Endometrial microvascular endothelial cells (primary cell): Measurements from ENCODE around the gene GGNBP2. TPM values are rescaled to one million over a fixed set of nuclear protein-coding genes. Genes with fewer than 3 reads are reported as not detected.

Experiments used
- in situ Hi-C: cut with HindIII; loops from 2 replicates; pipeline ENCODE4 v1.10.0; 2017; ENCODE audit warnings: low sequenced_read_pairs, low pct_unique_long_range_greater_than_20kb; ENCODE audit errors: inconsistent ontology term
- total RNA-seq: library from RNA; depleted of rRNA; stranded (reverse); fragments of >200 nt; gene quantifications from one replicate; pipeline ENCODE4 v1.2.3, GENCODE V29; 2015; ENCODE audit errors: inconsistent ontology term

GGNBP2 gene
- total RNA-seq, 1 donor from 2014 or later = 19.8 TPM

DNA sequence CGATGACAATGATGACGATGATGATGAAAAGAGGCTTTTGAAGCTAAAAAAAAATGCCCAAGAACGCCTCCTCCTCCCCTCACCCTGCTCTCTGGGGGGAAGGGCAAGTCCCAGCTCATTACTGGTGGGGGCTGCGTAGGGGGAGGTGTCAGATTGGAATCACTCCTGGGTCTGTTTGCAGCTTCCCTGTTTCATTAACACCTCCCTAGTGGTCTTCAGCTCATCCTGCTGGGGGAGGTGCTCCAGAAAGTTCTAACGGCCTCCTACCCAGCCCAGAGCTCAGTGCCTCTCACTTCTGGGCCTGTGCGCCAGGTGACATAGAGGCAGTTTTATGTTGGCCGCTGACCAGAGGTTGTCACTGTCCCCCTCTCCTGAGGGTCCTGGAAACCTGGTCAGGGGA, 69.4 kb downstream of the GGNBP2 start:
- in situ Hi-C loops = no loop called here

GRCh38 chr17:36614933-36615332, 70.2 kb downstream of the GGNBP2 start:
- in situ Hi-C loops = no loop called here

DNA sequence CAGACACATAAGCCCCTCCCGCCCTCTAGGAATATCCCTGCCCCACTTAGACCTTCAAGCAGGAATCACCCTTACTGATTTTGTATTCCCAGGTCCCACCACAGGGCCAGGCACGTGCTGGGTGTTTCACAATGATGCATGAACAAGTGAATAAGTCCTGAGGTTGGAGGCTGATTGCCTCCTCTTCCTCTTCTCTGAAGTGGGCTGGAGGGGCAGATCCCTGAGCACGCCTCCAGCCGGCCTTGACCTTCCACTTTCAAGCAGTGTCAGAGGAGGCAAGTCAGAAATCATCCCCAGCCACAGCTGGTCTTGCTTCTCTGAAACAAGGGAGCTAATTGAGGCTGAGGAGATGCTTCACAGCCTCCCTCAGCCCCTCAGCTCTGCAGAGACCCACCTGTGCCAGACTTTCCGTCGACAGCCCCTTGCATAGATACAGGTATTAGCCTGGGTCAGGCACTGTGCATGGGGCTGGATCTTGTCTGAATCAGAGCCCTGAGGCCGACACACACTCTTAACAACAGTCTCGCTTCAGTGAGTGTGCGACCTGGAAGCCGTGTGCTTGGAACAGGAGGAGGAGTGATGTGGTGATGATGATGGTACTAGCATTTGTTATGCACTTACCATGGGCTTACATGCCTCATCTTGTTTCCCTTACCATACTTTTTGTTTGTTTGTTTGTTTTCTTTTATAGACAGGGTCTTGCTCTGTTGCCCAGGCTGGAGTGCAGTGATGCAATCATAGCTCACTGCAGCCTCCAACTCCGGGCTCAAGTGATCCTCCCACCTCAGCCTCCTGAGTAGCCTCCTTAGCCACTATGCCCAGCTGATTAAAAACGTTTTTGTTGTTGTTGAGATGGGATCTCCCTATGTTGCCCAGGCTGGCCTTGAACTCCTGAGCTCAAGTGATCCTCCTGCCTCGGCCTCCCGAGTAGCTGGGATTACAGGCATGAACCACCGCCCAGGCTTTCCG, 71.6 kb downstream of the GGNBP2 start:
- in situ Hi-C loops = no loop called here

- in situ Hi-C loops = no loop called here
Measured at GRCh38 chr17:36617773-36618172, 73.1 kb downstream of the GGNBP2 start.

DNA sequence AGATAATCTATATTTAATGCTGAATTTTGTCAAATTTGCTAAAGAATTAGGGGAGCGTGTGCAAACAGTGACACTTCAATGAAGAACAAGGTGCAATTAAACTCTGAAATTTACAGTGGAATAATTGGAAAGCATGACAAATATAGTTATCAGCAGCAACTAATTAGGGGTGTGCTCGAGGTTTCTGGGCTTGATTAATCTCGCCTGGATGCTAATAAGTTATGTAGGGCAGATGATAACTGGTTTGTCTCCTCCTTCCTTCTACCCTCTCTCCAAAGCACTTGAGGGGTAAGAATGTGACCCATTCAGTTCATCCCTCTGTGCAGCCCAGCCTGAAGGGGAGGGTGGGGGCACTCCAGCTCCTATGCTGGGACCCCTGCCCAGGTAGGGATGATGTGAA, 78.6 kb downstream of the GGNBP2 start:
- in situ Hi-C loops = no loop called here

- in situ Hi-C loops = no loop called here
Measured at GRCh38 chr17:36625188-36625587, 80.5 kb downstream of the GGNBP2 start.

GRCh38 chr17:36627101-36627500, 82.4 kb downstream of the GGNBP2 start:
- in situ Hi-C loops = no loop called here

GRCh38 chr17:36628576-36628975, 83.9 kb downstream of the GGNBP2 start:
- in situ Hi-C loops = no loop called here

DNA sequence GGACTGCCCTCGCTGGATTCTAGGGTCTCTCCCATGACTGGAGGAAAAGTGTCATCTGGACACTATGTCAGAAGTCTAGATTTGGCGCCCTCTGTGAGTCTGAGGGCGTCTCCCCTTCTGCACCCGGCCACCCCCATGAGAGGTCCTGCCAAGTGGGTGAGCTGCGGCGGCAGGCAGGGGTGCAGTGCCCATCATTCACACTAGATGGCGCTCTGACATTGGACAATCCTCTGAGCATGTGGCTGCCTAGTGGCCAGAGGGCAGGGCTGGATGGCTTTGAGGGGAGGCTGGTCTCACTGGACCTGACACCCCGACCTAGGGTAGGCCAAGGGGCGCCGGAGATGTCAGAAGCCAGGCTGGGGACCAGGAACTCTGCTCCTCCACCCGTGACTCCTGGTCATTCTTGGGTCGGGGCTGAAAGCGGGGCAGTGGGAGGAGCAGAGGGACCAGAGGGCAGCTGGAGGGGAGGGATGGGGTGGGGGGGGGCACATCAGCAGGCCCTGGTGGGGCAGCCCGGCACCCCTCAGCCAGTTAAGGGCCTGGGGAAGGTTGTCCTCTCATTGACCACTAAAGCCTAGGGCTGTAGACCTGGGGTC, 84.6 kb downstream of the GGNBP2 start:
- in situ Hi-C loops = no loop called here

DNA sequence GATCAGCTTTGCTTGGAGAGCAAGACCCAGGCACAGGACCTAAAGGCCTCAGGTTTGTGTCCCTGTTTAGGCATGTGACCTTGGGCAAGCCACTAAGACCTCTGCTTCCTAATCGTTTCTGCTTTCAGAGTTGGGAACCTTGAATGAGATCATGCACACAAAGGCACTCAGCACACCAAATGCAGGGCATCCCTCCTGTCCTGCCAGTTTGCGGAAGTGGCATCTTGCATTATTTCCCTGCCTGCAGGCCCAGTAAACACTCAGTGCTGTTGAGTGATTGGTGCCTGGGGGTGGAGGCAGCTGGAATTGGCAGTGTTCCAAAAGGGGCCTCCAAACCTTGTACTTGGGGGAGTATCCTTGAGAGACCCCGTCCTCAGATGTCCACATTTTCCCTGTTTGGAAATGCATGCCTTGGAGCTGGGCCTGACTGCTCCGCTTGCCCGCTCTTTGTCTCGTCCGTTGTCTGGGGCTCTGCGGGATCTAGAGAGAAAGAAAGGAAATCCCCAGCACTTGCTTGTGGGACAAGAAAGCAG, 85.3 kb downstream of the GGNBP2 start:
- in situ Hi-C loops = no loop called here

- in situ Hi-C loops = no loop called here
Measured at GRCh38 chr17:36631022-36631421, 86.3 kb downstream of the GGNBP2 start.

GRCh38 chr17:36632916-36633771, 88.4 kb downstream of the GGNBP2 start:
- in situ Hi-C loops = no loop called here

Other genes with a start within 250 kb of the GGNBP2 start
- not detected for gene TBC1D3G, start 221.0 kb upstream of the GGNBP2 start, total RNA-seq
- not detected for gene TBC1D3H, start 156.5 kb upstream of the GGNBP2 start, total RNA-seq
- 44.6 TPM for gene ZNHIT3, start 58.2 kb upstream of the GGNBP2 start, total RNA-seq
- gene MYO19, start 10.1 kb upstream of the GGNBP2 start, total RNA-seq = 79.4 TPM
- 32.1 TPM for gene PIGW, start 9.9 kb upstream of the GGNBP2 start, total RNA-seq
- gene DHRS11, start 47.0 kb downstream of the GGNBP2 start, total RNA-seq = 8.5 TPM
- gene MRM1, start 56.7 kb downstream of the GGNBP2 start, total RNA-seq = 6.9 TPM